Measurements from ENCODE around the gene XIRP1.
A peak's percentile ranks its signal among the peaks of the same experiment; 100 is the strongest.

The XIRP1 gene

GRCh38 chr3:39207361-39208186 is 15.2 kb upstream of the XIRP1 start:
- no peaks in the 10 kb centered on the region for H3K27me3 ChIP-seq (ENCODE audit: insufficient read depth, low read length)
- peaks cover 27% of the 10 kb centered on the region for H3K4me1 ChIP-seq (ENCODE audit: insufficient read depth, low read length)
- H3K36me3 ChIP-seq (ENCODE audit: insufficient read depth, low read length), result no peaks in the 10 kb centered on the region
- WGBS, result 76% methylated on average over 4 of the region's 5 CpGs
- H3K4me3 ChIP-seq (ENCODE audit: low read length), result no peak overlapping the region
- H3K27ac ChIP-seq (ENCODE audit: low read depth, low read length), result peak overlapping the region; percentile 17
- H3K9ac ChIP-seq (ENCODE audit: low read depth, low read length), result no peak overlapping the region
- H3K9me3 ChIP-seq (ENCODE audit: insufficient read depth, low read depth, low read length), result no peaks in the 10 kb centered on the region

GRCh38 chr3:39205919-39206516 is 13.6 kb upstream of the XIRP1 start:
- no peaks in the 10 kb centered on the region for H3K9me3 ChIP-seq (ENCODE audit: insufficient read depth, low read depth, low read length)
- WGBS, result 95% methylated on average over 5 of the region's 6 CpGs
- no peak overlapping the region for H3K27ac ChIP-seq (ENCODE audit: low read depth, low read length)
- H3K4me3 ChIP-seq (ENCODE audit: low read length), result no peak overlapping the region
- H3K27me3 ChIP-seq (ENCODE audit: insufficient read depth, low read length), result no peaks in the 10 kb centered on the region
- no peaks in the 10 kb centered on the region for H3K36me3 ChIP-seq (ENCODE audit: insufficient read depth, low read length)
- peaks cover 20% of the 10 kb centered on the region for H3K4me1 ChIP-seq (ENCODE audit: insufficient read depth, low read length)
- H3K9ac ChIP-seq (ENCODE audit: low read depth, low read length), result no peak overlapping the region

GRCh38 chr3:39205131-39205530 is 12.7 kb upstream of the XIRP1 start:
- Histone ChIP-seq H3K4me3 (ENCODE audit: low read length) (no peak overlapping the region), H3K27me3 (ENCODE audit: insufficient read depth, low read length) (no peaks in the 10 kb centered on the region), H3K4me1 (ENCODE audit: insufficient read depth, low read length) (peaks cover 13% of the 10 kb centered on the region), H3K36me3 (ENCODE audit: insufficient read depth, low read length) (no peaks in the 10 kb centered on the region), H3K9me3 (ENCODE audit: insufficient read depth, low read depth, low read length) (no peaks in the 10 kb centered on the region), H3K27ac (ENCODE audit: low read depth, low read length) (no peak overlapping the region), H3K9ac (ENCODE audit: low read depth, low read length) (no peak overlapping the region)
- 87% methylated on average over 2 of the region's 2 CpGs for WGBS

GRCh38 chr3:39203860-39204259 is 11.5 kb upstream of the XIRP1 start:
- Histone ChIP-seq H3K4me1 (ENCODE audit: insufficient read depth, low read length) (peaks cover 10% of the 10 kb centered on the region), H3K9ac (ENCODE audit: low read depth, low read length) (no peak overlapping the region), H3K27ac (ENCODE audit: low read depth, low read length) (no peak overlapping the region), H3K9me3 (ENCODE audit: insufficient read depth, low read depth, low read length) (no peaks in the 10 kb centered on the region), H3K27me3 (ENCODE audit: insufficient read depth, low read length) (no peaks in the 10 kb centered on the region), H3K4me3 (ENCODE audit: low read length) (no peak overlapping the region), H3K36me3 (ENCODE audit: insufficient read depth, low read length) (no peaks in the 10 kb centered on the region)
- 91% methylated on average over 5 of the region's 5 CpGs for WGBS

DNA sequence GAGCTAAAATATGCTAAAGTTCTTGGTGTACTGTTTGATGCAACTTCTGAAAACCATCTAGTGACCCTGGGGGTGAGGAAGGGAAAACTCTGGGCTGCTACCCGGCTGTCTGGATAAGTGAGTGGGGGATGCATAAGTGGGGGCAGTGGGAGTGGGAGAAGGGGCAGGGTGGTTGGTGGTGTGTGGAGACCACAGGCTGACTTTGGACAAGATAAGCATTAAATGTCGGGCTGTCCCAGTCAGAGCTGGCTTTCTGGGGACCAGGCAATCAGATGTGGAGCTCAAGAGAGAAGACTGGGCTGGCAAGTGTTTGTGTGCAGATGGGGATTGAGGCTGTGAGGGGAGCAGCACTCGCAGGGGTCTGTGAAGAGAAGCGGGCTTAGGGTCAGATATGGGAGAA is 11.0 kb upstream of the XIRP1 start:
- H3K4me3 ChIP-seq (ENCODE audit: low read length), result no peak overlapping the region
- H3K9ac ChIP-seq (ENCODE audit: low read depth, low read length), result no peak overlapping the region
- 90% methylated on average over 4 of the region's 4 CpGs for WGBS
- no peaks in the 10 kb centered on the region for H3K9me3 ChIP-seq (ENCODE audit: insufficient read depth, low read depth, low read length)
- H3K27ac ChIP-seq (ENCODE audit: low read depth, low read length), result no peak overlapping the region
- peaks cover 10% of the 10 kb centered on the region for H3K4me1 ChIP-seq (ENCODE audit: insufficient read depth, low read length)
- H3K36me3 ChIP-seq (ENCODE audit: insufficient read depth, low read length), result no peaks in the 10 kb centered on the region
- H3K27me3 ChIP-seq (ENCODE audit: insufficient read depth, low read length), result no peaks in the 10 kb centered on the region

GRCh38 chr3:39202094-39202493 is 9.7 kb upstream of the XIRP1 start:
- 85% methylated on average over 3 of the region's 3 CpGs for WGBS
- Histone ChIP-seq H3K27me3 (ENCODE audit: insufficient read depth, low read length) (no peaks in the 10 kb centered on the region), H3K9ac (ENCODE audit: low read depth, low read length) (no peak overlapping the region), H3K36me3 (ENCODE audit: insufficient read depth, low read length) (no peaks in the 10 kb centered on the region), H3K9me3 (ENCODE audit: insufficient read depth, low read depth, low read length) (no peaks in the 10 kb centered on the region), H3K4me1 (ENCODE audit: insufficient read depth, low read length) (no peaks in the 10 kb centered on the region), H3K4me3 (ENCODE audit: low read length) (no peak overlapping the region), H3K27ac (ENCODE audit: low read depth, low read length) (no peak overlapping the region)

- 62% methylated on average over 6 of the region's 6 CpGs for WGBS
- Histone ChIP-seq H3K27me3 (ENCODE audit: insufficient read depth, low read length) (no peaks in the 10 kb centered on the region), H3K4me1 (ENCODE audit: insufficient read depth, low read length) (peaks cover 4% of the 10 kb centered on the region; the same call in 1 of the 2 replicates), H3K9ac (ENCODE audit: low read depth, low read length) (no peak overlapping the region), H3K9me3 (ENCODE audit: insufficient read depth, low read depth, low read length) (no peaks in the 10 kb centered on the region), H3K27ac (ENCODE audit: low read depth, low read length) (no peak overlapping the region), H3K4me3 (ENCODE audit: low read length) (no peak overlapping the region), H3K36me3 (ENCODE audit: insufficient read depth, low read length) (no peaks in the 10 kb centered on the region)
Observed at GRCh38 chr3:39196671-39197356, 4.4 kb upstream of the XIRP1 start.

- Histone ChIP-seq H3K4me1 (ENCODE audit: insufficient read depth, low read length) (peaks cover 4% of the 10 kb centered on the region; the same call in 1 of the 2 replicates), H3K9me3 (ENCODE audit: insufficient read depth, low read depth, low read length) (no peaks in the 10 kb centered on the region)
- WGBS, result 90% methylated on average over 3 of the region's 3 CpGs
Observed at GRCh38 chr3:39196034-39196433, 3.6 kb upstream of the XIRP1 start.

GRCh38 chr3:39193391-39193790 is 996 bp upstream of the XIRP1 start:
- H3K9me3 ChIP-seq (ENCODE audit: insufficient read depth, low read depth, low read length), result no peaks in the 10 kb centered on the region
- H3K4me3 ChIP-seq (ENCODE audit: low read length), result no peak overlapping the region
- H3K4me1 ChIP-seq (ENCODE audit: insufficient read depth, low read length), result peaks cover 4% of the 10 kb centered on the region; the same call in 1 of the 2 replicates
- H3K27me3 ChIP-seq (ENCODE audit: insufficient read depth, low read length), result no peaks in the 10 kb centered on the region
- H3K9ac ChIP-seq (ENCODE audit: low read depth, low read length), result no peak overlapping the region
- WGBS, result 85% methylated on average over 7 of the region's 7 CpGs
- no peak overlapping the region for H3K27ac ChIP-seq (ENCODE audit: low read depth, low read length)
- no peaks in the 10 kb centered on the region for H3K36me3 ChIP-seq (ENCODE audit: insufficient read depth, low read length)

More at GRCh38 chr3:39196034-39196433, 3.6 kb upstream of the XIRP1 start:
- H3K9ac ChIP-seq (ENCODE audit: low read depth, low read length), result no peak overlapping the region
- H3K4me3 ChIP-seq (ENCODE audit: low read length), result no peak overlapping the region
- H3K27me3 ChIP-seq (ENCODE audit: insufficient read depth, low read length), result no peaks in the 10 kb centered on the region
- no peak overlapping the region for H3K27ac ChIP-seq (ENCODE audit: low read depth, low read length)
- no peaks in the 10 kb centered on the region for H3K36me3 ChIP-seq (ENCODE audit: insufficient read depth, low read length)

DNA sequence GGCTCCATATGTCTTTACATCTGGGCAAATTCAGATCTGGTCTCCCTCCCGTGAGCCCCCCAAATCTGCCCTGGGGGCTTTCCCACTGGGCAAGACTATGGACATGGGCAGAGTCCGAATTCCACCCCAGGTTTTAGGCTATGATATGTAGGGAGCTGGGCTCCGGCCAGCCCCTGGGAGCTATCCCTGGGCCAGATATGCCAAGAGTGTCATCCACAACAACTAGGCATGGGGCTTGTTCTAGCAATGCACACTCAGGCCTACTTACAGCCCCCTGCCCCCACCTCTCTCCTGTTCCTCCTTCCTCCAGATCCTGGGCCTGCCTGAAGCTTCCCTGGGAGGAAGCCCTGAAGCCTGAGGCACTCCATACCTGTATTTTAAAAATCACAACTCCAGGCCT is 622 bp downstream of the XIRP1 start:
- no peaks in the 10 kb centered on the region; the same call in 1 of the 2 replicates for H3K27me3 ChIP-seq (ENCODE audit: insufficient read depth, low read length)
- no peaks in the 10 kb centered on the region for H3K36me3 ChIP-seq (ENCODE audit: insufficient read depth, low read length)
- H3K9ac ChIP-seq (ENCODE audit: low read depth, low read length), result no peak overlapping the region
- 88% methylated on average over 3 of the region's 3 CpGs for WGBS
- H3K27ac ChIP-seq (ENCODE audit: low read depth, low read length), result no peak overlapping the region
- no peaks in the 10 kb centered on the region for H3K9me3 ChIP-seq (ENCODE audit: insufficient read depth, low read depth, low read length)
- no peak overlapping the region for H3K4me3 ChIP-seq (ENCODE audit: low read length)
- H3K4me1 ChIP-seq (ENCODE audit: insufficient read depth, low read length), result peaks cover 2% of the 10 kb centered on the region; the same call in 1 of the 2 replicates

DNA sequence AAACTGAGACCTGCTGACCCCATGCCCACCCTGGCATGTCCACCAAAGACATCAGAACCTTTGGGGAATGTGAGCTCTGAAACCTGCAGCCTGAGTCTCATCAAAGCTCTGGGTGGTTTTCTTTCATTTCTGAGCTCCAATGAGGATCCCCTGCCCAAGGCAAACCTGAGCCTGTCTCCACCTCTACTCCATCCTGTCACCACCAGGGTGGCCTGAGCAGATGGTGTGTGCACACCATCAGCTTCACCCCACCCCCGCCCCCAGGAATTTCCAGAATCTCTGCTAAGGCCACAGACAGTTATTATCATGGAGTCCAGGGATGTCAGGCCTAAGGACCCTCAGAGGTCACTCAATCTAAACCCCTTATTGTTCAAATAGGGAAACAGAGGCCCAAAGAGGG is 1.3 kb downstream of the XIRP1 start:
- no peaks in the 10 kb centered on the region; the same call in 1 of the 2 replicates for H3K27me3 ChIP-seq (ENCODE audit: insufficient read depth, low read length)
- H3K4me1 ChIP-seq (ENCODE audit: insufficient read depth, low read length), result no peaks in the 10 kb centered on the region
- 57% methylated on average over 1 of the region's 1 CpG for WGBS
- no peak overlapping the region for H3K27ac ChIP-seq (ENCODE audit: low read depth, low read length)
- H3K9ac ChIP-seq (ENCODE audit: low read depth, low read length), result no peak overlapping the region
- H3K9me3 ChIP-seq (ENCODE audit: insufficient read depth, low read depth, low read length), result no peaks in the 10 kb centered on the region
- H3K4me3 ChIP-seq (ENCODE audit: low read length), result no peak overlapping the region
- no peaks in the 10 kb centered on the region for H3K36me3 ChIP-seq (ENCODE audit: insufficient read depth, low read length)

Measured in HUES64 (cell line).